ENCODE data around the gene TRIP12.

- TF ChIP-seq CTCF (IDR thresholded peaks at IDR 0.05), result peak; percentile 66 to 80 (median 75)
- no peak for TF ChIP-seq POLR2A (IDR thresholded peaks at IDR 0.05)
These were observed 140.7 kb downstream of the TRIP12 start for GRCh38 chr2:229780856-229781773.

Measured in prostate gland (tissue), 2 donors.